NCI-H1436 treated with DMSO at 0.1 percent for 48 hours (cell line): ENCODE data around the gene TGM4.
A peak's percentile ranks its signal among the peaks of the same experiment; 100 is the strongest.
"Not testable (repeated sequence)": the region's sequence is repeated elsewhere in the genome, so short reads cannot be mapped to it uniquely, and the experiment has no call there.

Source experiments
- DNase-seq: peaks from one replicate; lab custom pipeline; 2025; lab: John Stamatoyannopoulos, UW

Gene TGM4

DNA sequence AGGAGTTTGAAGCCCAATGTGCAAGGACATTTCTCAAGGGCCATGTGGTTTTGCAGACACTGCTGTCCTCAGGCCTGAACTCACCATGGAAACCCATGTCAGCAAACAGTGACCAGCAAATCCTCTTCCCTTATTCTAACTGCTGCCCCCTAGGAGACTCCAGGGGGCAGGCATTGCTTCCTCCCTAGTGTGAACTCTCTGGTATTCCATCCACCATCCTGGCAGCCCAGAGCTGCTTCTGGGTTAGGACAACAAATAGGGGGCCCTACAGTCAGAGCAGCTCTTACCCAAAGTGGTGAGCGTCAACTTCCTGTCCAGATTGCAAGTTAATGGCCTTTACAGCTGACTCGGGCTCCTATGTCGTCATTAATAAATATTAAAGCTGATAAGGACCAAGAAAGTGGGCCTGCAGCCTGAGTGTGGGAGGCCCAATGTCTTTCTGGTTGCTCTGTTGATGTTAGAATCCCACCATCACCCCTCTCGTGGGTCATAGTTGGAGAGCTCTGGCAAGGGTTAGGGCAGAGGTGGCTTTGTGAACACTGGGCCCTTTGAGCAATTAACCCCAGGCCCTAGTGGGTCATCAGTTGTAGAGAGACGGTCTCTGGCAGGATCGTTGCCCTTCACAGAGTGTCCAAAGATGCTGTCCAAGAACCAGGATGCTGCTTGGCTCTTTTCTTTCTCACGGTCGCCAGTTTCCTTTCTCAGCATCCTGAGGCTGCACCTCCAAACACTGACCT lies 41.5 kb downstream of the TGM4 start:
- no peak for DNase-seq

DNA sequence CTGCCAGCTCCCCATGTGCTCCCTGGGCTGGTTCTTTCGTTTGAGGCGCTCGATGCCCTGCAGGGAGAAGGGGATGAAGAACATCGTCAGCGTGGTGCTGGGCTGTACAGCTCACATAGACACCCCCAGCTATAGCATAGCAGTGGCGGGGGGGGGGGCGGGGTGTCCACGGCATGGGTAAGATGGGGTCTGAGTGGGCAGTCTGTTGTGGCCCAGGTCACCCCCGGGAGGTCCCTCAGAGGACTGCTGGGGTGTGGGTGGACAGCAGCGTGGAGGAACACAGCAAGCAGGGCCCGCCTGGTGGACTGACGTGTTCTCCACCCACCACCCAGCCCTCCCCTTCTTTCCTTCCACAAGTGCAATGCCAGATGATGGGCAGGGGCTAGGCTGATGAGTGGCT lies 43.7 kb downstream of the TGM4 start:
- DNase-seq, result no peak

DNA sequence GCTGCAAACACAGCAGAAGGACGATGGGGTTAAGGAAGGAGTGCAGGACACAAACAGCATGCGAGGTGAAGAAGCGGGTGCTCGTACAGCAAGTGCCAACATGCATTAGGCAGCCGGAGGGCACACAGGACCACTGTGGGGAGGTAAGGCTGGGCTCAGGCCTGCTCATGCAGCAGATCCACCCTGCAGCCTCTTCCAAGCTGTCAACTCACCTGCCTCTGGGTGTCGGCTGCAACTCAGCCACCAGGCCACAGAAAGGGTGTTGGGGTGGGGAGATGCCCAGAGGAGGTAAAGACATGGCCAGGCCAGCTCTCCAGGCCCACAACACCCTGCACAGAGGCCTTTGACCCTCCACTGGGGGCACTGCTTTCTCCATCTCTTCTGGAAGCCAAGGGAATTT lies 44.2 kb downstream of the TGM4 start:
- DNase-seq, result no peak

DNA sequence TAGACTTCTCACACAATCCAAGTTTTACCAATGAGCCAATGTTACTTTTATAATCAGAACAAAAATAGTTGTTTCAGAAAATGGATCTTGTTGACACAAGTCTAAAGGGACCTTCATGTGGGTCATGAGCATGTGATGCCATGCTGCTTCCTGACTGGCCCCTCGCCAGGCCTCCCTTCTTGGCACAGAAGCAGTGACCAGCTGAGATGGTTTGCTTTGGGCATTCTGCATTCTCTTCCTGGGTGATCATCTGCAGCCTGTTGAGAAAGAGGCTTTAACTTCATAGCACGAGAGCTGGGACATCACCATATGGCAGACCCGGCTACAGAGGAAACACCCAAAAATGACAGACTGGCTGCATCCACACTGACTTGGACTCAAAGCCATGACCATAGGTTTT lies 45.7 kb downstream of the TGM4 start:
- no peak for DNase-seq

DNA sequence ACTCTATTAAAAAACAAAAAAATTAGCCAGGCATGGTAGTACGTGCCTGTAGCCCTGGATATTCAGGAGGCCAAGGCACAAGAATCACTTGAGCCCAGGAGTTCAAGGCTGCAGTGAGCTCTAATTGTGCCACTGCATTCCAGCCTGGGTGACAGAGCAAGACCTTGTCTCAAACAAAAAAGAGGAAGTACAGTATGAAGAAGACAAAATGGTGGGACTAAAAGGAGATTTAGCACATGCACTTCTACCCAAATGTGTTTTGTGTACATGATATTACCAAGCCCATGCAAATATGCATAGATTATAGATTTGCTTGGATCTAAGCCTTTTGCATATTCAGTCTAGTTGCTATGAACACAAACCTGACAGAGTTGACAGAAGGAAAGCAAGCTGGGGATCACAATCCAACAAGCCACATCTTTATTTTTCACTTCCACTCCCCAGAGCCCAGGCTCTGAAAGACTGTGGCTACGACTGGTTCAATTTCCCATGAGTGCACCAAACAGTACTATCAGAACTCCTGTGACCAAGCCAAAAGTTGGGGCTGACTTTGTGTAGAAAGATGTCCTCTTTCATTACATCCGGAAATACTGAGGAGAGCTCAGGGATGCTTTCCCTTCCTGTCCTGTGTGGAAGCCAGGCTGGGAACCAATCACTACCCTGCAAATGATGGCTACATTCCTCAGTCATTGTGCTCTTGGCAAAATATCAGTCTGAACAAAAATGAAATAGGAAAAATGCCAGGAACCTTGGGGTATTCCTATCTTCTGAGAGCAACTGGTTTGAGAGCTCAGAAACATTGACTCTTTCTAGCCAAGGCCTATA lies 49.4 kb downstream of the TGM4 start:
- DNase-seq, result no peak

DNA sequence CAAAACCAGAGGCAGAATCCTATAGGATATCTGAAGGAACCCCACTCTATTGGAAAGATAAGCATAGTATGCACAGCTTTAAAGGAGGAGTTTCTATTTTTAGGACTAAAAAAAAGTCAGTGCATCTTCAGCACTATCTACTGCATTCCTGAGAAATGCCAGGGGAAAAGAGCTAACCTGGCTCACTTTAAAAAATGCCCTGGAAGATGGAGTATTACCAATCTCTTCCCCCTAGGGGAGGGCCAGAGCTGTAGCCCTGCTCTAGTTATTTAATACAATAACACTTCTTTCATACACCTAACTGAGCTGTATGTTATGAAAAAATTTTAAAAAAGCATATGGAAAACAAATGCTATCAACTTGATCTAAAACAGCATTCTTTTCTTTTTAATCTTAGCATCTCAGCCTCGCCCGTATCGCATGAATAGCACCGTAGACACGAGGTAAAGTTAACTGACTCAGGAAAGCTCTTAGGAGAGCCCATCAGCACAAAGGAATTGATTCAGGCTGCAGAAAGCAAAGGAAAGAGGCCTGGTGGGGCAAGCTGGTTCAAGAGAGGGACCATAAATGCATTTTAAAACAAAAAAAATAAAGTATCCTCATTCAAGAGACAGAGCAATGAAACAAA lies 50.2 kb downstream of the TGM4 start:
- DNase-seq, result no peak

DNA sequence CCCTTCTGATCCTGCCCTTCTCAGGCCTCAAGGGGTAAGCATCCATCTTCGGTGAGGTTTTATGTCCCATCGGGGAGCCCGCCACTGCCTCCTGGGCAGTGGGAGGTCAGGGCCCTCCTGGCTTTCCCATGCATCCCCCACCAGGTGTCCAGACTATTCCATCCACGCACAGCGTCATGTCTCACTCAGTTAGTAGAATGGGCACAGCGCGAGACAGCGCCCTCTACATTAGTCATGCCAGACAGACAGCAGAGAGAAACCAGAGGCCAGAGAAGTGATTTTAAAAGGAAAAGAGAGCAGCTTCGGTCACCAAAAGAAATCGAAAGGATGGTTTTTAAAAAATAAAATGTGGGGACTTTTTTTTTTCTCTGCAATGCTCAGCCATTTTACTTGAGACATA lies 51.8 kb downstream of the TGM4 start:
- no peak for DNase-seq

DNA sequence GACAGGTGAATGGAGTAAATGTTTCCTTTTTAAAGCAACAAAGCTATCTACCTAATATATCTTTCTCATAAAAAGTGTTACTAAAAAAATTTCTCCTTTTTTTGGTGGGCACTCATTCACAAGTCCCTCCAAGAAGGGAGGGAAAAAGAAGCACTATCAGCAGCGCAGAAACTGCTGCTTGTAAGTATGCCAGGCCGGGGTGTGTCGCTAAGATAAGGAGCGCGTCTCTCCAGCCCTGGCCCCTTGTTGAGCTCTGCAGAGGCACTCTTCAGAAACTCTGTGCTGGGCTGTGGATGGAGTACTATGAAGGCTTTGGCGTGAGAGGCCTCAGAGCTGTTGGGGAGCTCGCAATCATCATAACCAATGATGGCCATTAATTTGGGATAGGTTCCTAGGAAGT lies 52.5 kb downstream of the TGM4 start:
- no peak for DNase-seq

DNA sequence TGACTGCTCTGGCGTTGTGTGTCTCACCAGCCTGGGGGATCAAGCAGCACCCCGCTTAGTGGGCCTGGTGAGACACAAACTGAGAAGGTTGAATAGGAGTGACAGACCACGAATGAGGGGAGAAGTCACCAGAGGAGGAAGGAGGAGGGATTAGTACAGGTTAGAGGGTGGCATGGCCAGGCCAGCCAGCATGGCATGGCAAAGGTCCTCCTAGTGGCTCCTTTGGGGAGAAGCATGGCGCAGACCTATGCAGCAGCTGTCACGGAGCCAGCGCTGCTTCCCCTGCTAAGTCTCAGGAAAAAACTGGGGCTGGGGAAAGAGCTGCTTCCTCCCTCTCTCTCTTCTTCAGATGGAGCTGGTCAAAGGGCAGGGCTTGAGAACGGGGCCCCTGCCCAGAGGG lies 53.0 kb downstream of the TGM4 start:
- no peak for DNase-seq

DNA sequence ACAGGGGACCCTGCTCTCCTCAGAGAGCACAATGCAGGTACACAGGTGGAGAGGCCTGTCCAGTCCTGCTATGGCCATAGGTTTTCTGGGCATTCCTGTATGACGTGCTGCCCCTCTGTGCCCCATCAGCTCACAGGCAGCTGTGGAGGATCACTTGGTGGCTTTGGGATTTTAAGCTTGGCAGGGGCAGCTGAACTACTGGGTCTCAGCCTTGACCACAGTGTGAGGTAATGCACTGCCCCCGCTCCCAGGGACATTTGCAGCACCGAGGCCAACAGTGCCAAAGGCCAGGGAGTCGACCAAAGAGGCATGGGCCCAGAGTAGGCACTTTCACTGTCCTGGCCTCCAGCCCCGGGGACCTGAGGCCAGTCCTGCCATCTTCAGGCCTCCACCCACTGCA lies 55.4 kb downstream of the TGM4 start:
- DNase-seq, result no peak

DNA sequence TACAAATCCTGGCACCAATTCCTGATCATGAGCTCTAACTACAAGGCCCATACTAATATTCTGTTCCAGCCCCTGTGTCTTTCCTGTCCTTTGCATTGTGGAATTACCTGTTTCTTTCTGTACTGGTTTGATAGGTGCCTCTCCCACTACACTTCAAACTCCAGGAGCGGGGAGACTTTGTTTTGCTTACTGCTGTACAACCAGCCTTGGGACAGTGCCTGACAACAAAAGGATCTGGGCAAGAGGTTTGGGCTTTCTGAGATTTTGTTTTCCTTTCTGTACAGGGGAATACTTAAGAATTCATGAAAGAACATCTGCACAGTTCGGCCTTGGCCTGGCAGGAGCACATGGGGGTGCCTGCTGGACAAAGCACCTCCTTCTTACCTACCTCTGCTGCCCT lies 56.5 kb downstream of the TGM4 start:
- no peak for DNase-seq

DNA sequence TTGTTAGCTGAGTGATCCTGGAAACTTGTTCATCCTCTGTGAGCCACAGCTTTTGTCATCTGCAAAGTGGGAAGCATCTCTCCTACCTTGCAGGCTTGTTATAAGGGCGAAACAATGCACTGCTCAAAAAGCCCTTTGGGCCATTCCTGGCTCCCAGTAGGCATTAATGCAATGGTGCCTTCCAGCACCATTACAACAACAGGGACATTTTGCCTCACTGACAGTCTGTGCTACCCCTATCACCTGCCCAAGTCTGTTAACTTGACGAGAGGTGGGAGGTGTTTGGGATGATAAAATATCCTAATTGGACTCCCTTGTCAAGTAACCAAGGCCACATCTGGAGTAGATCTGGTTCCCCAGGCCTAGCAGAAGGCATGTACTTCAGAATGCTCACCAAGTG lies 57.4 kb downstream of the TGM4 start:
- DNase-seq, result no peak

DNA sequence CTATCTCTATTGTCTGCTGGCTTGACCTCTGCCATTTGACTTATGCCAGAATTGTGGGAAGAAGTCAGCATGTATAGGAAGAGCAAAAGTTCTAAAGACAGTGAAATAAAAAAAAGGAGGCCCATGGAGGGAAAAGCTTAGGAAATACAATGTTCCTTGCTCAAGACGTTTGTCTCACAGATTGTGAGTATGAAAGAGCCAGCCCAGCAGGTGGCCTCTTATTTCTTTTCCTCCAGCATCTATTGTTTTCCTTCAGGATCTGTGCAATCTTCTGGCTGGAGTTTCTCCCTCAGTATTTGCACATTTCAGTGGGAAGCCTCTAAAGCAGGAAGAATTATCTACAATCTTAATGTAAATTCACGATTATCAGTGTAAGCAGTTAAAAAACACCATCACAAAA lies 57.9 kb downstream of the TGM4 start:
- no peak for DNase-seq

DNA sequence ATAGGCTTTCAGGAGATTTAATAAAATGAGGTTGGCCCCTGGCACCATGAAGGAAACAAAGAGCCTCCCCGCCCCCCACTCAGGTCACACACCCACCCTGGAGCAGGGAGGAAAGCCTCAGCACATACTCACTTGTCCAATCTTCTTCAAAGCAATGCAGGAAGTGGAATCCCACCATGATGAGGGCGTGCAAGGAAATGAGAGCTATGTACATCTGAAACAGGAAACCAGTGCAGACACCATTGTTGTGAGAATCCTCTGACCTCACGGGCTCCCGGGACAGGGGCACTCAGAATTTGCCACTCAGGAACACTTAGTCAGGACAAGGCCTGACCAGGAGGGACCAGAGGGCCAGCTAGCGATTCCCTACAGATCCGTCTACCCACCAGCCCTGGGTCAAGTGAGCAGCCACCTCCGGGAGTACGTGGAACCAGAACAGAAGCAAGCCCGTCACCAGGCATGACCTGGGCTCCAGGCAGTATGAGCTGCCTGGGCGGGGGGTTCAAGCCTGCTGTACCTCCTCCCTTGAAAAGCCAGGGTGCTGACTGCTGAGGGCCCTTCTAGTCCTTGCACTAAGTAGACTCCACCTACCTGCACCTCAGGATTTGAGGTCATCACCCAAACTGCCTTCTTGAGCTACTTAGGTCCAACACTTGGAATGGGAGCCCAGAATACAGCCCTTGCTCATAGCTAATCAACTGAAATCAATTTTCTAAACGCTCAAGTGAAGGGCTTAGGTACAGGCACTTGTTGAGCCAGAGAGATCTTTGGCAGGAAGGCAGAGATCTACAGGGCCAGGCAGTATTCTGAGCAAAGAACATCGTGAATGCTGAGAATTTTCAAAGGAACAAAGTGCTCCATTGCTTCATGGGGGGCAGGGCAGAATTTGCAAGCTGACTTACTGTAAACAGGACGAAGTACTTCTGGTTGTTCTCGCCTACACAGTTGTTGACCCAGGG lies 58.9 kb downstream of the TGM4 start:
- no peak for DNase-seq

DNA sequence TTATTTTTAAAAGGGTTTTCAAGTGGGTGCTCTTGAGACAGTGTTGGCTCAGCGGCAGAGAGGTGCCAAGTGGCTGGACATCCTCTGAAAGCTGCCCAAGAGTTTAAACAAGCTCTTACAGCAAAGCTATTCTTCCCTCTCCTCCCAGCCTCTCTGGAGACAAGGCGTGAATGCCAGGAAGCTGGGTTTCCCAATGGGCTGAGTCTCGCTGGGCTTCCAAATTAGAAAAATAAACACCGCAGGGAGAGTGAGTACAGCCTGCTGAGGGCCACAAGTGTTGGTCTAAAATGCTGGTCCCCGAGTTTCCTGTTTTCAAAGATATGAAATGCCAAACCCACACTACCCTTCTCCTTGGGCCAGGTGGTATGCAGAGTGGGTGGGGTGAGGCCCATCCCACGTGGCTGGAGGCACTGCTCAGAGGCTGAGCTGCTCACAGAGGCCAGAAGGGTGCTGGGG lies 65.2 kb downstream of the TGM4 start:
- no peak for DNase-seq

DNA sequence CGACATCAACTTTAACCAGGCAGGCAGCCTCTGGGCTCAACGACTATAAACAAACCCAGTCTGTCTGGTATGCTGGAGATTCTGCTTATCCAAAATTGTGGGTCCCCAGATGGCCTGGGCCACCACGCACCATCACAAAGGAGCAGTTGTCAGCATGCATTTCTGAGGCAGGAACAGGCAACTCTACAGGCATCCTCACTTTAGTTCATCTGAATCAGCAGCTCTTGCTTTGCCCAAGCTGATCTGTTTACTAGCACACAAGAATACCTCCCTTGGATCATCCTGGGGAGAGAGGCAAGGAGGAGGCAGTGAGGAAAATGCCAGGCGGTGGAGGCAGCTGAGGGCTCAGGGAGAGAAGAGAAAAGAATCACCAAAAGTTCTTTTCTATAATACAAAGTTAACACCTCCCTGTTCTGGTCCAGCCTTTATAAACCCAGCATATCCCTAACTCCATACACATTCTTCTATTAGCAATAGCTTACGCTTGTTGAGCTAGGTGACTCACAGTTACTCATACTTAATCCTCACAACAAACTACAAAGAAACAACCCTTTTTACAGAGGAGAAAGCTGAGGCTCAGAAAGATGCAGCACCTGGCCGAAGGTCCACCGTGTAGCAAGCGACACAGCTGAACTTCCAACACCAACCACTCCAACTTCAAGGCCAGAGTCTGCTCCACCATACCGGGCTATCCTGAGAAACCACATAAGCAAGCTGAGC lies 68.0 kb downstream of the TGM4 start:
- no peak for DNase-seq

DNA sequence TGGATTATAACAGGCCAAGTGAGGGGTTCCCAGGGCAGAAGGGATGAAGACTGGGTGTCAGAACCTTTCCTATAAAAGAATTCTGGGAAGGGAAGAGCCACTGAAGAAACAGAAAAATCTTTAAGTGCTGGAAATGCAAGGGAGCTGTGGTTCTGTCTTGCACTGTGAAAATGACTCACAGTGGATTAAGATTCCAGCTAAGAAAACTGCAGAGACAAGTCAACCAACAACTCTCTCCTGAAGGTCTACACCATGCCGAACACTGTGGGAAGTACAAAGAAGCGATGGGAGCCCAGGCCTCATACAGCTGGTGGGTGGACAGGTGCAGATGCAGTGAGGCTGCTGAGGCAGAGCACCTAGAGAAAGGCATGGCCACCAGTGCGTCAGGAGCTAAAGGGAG lies 73.8 kb downstream of the TGM4 start:
- no peak for DNase-seq

DNA sequence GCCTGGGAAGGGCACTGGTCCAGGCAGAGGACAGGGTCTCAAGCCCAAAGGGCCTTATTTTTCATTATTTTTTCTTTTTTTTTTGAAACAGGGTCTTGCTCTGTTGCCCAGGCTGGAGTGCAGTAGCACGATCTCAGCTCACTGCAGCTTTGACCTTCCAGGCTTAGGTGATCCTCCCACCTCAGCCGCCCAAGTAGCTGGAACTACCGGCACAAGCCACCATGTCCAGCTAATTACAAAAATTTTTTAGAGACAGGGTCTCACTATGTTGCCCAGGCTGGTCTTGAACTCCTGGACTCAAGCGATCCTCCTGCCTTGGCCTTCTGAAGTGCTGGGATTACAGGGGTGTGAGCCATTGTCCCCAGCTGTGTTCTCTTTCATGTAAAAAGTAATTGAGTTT lies 75.4 kb downstream of the TGM4 start:
- DNase-seq, result not testable (repeated sequence)

DNA sequence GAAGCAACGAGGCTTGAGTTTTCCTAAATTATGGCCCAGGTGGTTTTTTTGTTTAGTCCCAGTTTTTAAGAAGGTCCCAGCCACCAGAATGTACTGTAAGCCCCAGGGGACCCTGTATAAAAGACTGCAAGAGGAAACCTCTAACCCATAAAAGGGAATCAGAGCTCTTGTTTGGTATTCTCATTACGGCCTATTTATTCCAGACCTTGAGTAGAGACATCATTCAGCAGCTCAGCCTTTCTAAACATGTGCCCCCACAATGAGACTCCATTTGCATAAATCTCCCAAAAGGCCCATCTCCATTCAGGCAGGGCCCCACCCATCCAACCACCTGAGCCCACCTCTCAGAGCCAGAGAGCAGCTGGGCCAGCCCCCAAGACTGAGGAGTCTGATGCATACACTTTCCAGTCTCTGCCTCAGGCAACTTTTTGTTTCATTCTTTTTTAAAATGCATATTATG lies 75.9 kb downstream of the TGM4 start:
- DNase-seq, result peak; percentile 28

DNA sequence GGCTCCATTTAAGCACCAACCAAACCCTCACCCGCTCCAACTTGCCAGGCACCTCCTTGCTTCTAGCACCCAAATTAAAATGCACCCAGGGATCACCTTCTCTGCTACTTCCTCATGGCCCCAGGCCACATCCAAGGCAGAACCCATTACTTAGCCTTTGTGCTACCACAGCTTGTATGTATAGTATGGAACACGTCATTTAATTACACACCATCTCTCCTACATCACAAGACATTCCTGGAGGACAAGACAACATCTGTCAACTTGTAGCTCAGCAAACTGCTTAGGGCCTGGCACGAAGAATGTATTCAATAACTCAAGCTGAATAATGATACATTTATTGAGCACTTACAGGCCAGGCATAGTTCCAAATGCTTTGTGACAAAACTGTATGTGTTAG lies 78.3 kb downstream of the TGM4 start:
- no peak for DNase-seq

DNA sequence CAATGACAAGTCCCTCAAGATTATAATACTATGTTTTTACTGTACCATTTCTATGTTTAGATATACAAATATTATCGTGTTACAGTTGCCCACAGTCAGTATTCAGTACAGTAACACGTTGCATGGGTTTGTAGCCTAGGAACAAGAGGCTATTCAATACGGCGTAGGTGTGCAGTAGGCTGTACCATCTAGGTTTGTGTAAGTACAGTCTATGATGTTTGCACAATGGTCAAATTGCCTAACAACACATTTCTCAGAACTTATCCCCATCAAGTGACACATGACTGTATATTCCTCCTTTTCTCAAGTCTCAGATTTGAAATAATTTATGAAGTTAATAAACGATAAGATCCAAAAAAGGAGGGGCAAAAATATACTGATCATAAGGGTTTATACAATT lies 79.9 kb downstream of the TGM4 start:
- no peak for DNase-seq
